ENCODE measurements around the gene VPS51. TPM values are rescaled to one million over a fixed set of nuclear protein-coding genes. Genes with fewer than 3 reads are reported as not detected.

The VPS51 gene
- polyA plus RNA-seq, 3 donors = 37.2 to 77.3 (median 39.4) TPM

- H3K27ac Mint-ChIP-seq = no peak overlapping the region
These were observed 64.6 kb downstream of the VPS51 start for GRCh38 chr11:65160643-65161042.

More at GRCh38 chr11:65160643-65161042, 64.6 kb downstream of the VPS51 start:
- 100% methylated on average over 1 of the region's 3 CpGs for WGBS (ENCODE audit: insufficient coverage)
- Histone ChIP-seq H3K9ac (ENCODE audit: insufficient read depth, low read length, poor library complexity, severe bottlenecking) (no peak overlapping the region), H3K79me2 (ENCODE audit: insufficient read depth, low read length) (no peaks in the 10 kb centered on the region), H3K27ac (ENCODE audit: low read depth in 1 of 2, low read length in 2 of 2) (no peak overlapping the region), H3K4me2 (replicated peaks; ENCODE audit: extremely low read depth, low read length, poor library complexity, severe bottlenecking) (no peak overlapping the region), H3K9me3 (replicated peaks in 1 of 2; ENCODE audit: control insufficient read depth in 1 of 2, insufficient read depth in 1 of 2, low read length in 2 of 2) (no peaks in the 10 kb centered on the region), H2AFZ (ENCODE audit: insufficient read depth, low read depth, low read length, poor library complexity, severe bottlenecking) (no peak overlapping the region), H3K4me3 (replicated peaks in 1 of 3; ENCODE audit: low read depth in 2 of 3, low read length in 3 of 3) (no peak overlapping the region), H4K20me1 (ENCODE audit: insufficient read depth, low read length) (no peaks in the 10 kb centered on the region), H3K27me3 (ENCODE audit: control insufficient read depth in 2 of 2, insufficient read depth in 2 of 2, low read length in 2 of 2) (no peaks in the 10 kb centered on the region), H3K36me3 (replicated peaks in 1 of 2; ENCODE audit: control insufficient read depth in 1 of 2, insufficient read depth in 2 of 2, low read length in 2 of 2) (no peaks in the 10 kb centered on the region), H3K4me1 (ENCODE audit: control insufficient read depth in 1 of 2, insufficient read depth in 2 of 2, low read length in 2 of 2) (peaks cover 8 to 12% of the 10 kb centered on the region in 2 donors)
- intact Hi-C loops (cut with micrococcal nuclease) = no loop called here
- H3K9me3 Mint-ChIP-seq = no peaks in the 10 kb centered on the region
- H3K4me1 Mint-ChIP-seq = peaks cover 15% of the 10 kb centered on the region
- H3K4me3 Mint-ChIP-seq = no peak overlapping the region
- peaks cover 0 to 1% (median 1%) of the 10 kb centered on the region in 3 donors for H3K27me3 Mint-ChIP-seq (ENCODE audit: low read depth in 3 of 3)
- TF ChIP-seq CTCF (IDR thresholded peaks at IDR 0.05) = no peak
- H3K36me3 Mint-ChIP-seq = no peaks in the 10 kb centered on the region
- no peak for DNase-seq

Small RNA genes lying within 50 kb of the gene (small RNA-seq; reads per million reads assigned to genes)
- gene HIGD1AP10 (ENCODE audit: insufficient read length, low read depth) (not detected), gene PDCL2P2 (ENCODE audit: insufficient read length, low read depth) (not detected), gene RNU2-23P (ENCODE audit: insufficient read length, low read depth) (5.2 reads per million, percentile 52 among the genes with 10 or more reads in this experiment)

Other genes starting within 250 kb of the VPS51 start
- gene EHD1, start 217.6 kb upstream of the VPS51 start, polyA plus RNA-seq = 100 to 1,000 TPM in 1 of 3 donors, 10 to 100 TPM in 2; 30.3 to 212 (median 48.4) TPM
- 10 to 100 TPM in 1 of 3 donors, 1 to 10 TPM in 2; 2.6 to 24.9 (median 4.0) TPM for gene ATG2A, start 179.0 kb upstream of the VPS51 start, polyA plus RNA-seq
- 10 to 100 TPM in 1 of 3 donors, 1 to 10 TPM in 2; 9.0 to 26.7 (median 9.4) TPM for gene PPP2R5B, start 171.5 kb upstream of the VPS51 start, polyA plus RNA-seq
- gene GPHA2, start 160.3 kb upstream of the VPS51 start, polyA plus RNA-seq = not detected
- not detected for gene MAJIN, start 124.1 kb upstream of the VPS51 start, polyA plus RNA-seq
- gene BATF2, start 99.2 kb upstream of the VPS51 start, polyA plus RNA-seq = 1 to 10 TPM in 2 of 3 donors, under 1 TPM in 1; 0.97 to 1.7 (median 1.1) TPM
- 10 to 100 TPM; 34.3 to 40.4 (median 34.4) TPM for gene ARL2, start 82.1 kb upstream of the VPS51 start, polyA plus RNA-seq
- gene SNX15, start 68.8 kb upstream of the VPS51 start, polyA plus RNA-seq = 10 to 100 TPM; 16.2 to 26.7 (median 17.8) TPM
- gene SAC3D1, start 55.0 kb upstream of the VPS51 start, polyA plus RNA-seq = 10 to 100 TPM in 1 of 3 donors, 1 to 10 TPM in 2; 4.4 to 14.1 (median 6.7) TPM
- gene NAALADL1, start 37.7 kb upstream of the VPS51 start, polyA plus RNA-seq = 10 to 100 TPM; 11.1 to 20.1 (median 20.1) TPM
- gene CDCA5, start 12.2 kb upstream of the VPS51 start, polyA plus RNA-seq = under 1 TPM in 2 of 3 donors, not detected in 1; 0.20 to 0.28 TPM
- gene ZFPL1, start 12.0 kb upstream of the VPS51 start, polyA plus RNA-seq = 10 to 100 TPM; 25.1 to 41.1 (median 27.2) TPM
- 1 to 10 TPM; 1.8 to 4.5 (median 1.8) TPM for gene TM7SF2, start 15.7 kb downstream of the VPS51 start, polyA plus RNA-seq
- 1 to 10 TPM; 2.1 to 9.4 (median 5.8) TPM for gene ZNHIT2, start 21.5 kb downstream of the VPS51 start, polyA plus RNA-seq
- 100 to 1,000 TPM; 668 to 818 (median 799) TPM for gene FAU, start 25.9 kb downstream of the VPS51 start, polyA plus RNA-seq
- 10 to 100 TPM; 19.8 to 33.9 (median 32.7) TPM for gene MRPL49, start 26.1 kb downstream of the VPS51 start, polyA plus RNA-seq
- gene SYVN1, start 38.3 kb downstream of the VPS51 start, polyA plus RNA-seq = 10 to 100 TPM in 1 of 3 donors, 1 to 10 TPM in 2; 3.5 to 81.6 (median 6.4) TPM
- under 1 TPM in 1 of 3 donors, not detected in 2; 0.64 TPM for gene SPDYC, start 74.0 kb downstream of the VPS51 start, polyA plus RNA-seq
- 100 to 1,000 TPM; 128 to 140 (median 129) TPM for gene CAPN1, start 85.7 kb downstream of the VPS51 start, polyA plus RNA-seq
- gene POLA2, start 165.7 kb downstream of the VPS51 start, polyA plus RNA-seq = 1 to 10 TPM; 4.0 to 8.3 (median 5.2) TPM
- 10 to 100 TPM in 2 of 3 donors, 1 to 10 TPM in 1; 5.4 to 15.6 (median 10.1) TPM for gene CDC42EP2, start 218.7 kb downstream of the VPS51 start, polyA plus RNA-seq
- gene DPF2, start 237.6 kb downstream of the VPS51 start, polyA plus RNA-seq = 10 to 100 TPM; 35.7 to 39.0 (median 35.9) TPM